ENCODE measurements around the gene LSM11.

Gene LSM11

DNA sequence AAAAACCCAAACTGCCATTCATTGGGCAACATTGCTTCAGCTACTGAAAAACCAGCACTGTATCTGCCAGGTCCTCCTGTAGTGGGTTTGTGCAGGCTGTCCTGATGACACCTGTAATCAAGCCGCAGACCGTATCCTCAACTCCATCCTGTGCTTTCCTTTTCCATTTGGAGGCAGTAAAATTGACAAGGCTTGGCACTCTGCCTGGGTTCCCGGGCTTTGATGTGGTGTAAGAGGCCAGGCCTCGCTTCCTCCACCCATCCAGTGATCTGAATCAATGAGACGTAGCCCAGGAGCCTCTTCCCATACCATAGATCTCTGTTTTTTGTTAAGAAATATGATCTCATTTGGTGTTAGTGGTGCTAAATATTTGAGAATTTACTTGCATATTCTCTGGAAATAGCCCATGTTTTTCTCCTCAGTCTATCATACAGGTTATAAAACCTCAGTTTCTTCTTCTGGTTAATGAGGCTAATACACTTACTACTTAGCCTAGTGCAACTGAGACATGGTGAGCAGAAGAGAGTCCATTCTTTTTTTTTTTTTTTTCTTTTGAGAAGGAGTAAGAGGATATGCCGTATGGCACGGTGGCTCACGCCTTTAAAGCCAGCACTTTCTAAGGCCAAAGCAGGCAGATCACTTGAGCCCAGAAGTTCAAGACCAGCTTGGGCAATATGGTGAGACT, 34.8 kb downstream of the LSM11 start:
- DNase-seq: no peak

DNA sequence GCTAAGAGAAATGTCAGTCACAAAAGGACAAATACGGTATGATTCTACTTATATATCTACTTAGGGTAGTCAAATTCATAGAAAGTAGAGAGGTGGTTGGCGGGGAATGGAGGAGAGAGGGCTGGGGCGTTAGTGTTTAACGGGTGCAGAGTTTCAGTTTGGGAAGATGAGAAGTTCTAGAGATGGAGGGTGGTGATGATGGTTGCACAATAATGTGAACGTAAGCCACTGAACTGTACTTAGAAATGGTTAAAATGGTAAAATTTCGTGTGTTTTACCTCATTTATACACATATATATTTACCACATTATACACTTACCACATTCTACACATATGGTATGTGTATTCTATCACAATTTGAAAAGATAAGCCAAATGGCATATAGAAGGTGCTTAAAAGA, 35.7 kb downstream of the LSM11 start:
- no peak for DNase-seq

GRCh38 chr5:157785801-157786200, 42.3 kb downstream of the LSM11 start:
- no peak for DNase-seq

DNA sequence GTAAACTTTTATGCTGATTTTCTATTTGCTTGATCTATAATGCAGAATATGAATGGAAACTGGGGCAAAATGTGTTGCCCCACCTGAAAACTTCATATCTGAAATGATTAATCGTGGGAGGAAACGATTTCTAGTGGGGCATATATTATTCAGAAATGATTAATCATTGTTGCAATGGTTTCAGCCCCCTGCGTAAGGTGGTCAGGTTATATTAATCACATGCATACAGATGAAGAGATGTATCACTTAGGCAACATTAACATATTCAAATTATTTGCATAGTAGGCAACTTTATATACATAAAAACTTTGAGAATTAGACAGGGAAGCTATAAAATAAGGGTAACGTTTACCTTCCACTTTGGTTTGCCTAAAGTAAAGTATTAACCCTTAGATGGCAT, 49.8 kb downstream of the LSM11 start:
- DNase-seq: no peak

- DNase-seq: no peak
Observed at GRCh38 chr5:157799578-157799977, 56.1 kb downstream of the LSM11 start.

GRCh38 chr5:157800137-157800536, 56.6 kb downstream of the LSM11 start:
- no peak for DNase-seq

- DNase-seq: no peak
Observed at GRCh38 chr5:157802736-157803135, 59.2 kb downstream of the LSM11 start.

- no peak for DNase-seq
Observed at GRCh38 chr5:157808043-157808442, 64.5 kb downstream of the LSM11 start.
